Measurements from ENCODE around the gene PHACTR3. TPM values are rescaled to one million over a fixed set of nuclear protein-coding genes. Genes with fewer than 3 reads are reported as not detected.

The PHACTR3 gene
- total RNA-seq, 1 experiment from 2014 or later: 0.11 TPM

DNA sequence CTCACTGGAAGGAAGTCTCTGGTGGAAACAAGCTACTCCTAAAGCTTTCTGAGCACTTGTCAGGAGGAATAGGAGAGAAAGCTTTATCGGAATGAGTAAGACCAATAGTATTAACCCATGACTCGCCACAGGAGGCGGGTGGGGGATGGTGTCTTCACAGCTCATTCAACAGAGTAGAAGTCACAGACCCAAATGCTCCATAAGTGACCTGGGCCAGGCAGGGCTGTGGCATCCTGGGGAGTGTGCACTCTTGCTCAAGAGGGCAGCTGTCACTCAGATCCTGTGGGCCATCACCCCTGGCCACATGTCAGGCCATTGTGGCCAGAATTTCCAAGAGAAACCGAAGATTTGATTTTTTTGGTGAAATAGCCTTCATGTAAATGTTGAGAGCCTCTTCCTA lies 213.1 kb downstream of the PHACTR3 start:
- POLR2A ChIA-PET: no interaction called here

DNA sequence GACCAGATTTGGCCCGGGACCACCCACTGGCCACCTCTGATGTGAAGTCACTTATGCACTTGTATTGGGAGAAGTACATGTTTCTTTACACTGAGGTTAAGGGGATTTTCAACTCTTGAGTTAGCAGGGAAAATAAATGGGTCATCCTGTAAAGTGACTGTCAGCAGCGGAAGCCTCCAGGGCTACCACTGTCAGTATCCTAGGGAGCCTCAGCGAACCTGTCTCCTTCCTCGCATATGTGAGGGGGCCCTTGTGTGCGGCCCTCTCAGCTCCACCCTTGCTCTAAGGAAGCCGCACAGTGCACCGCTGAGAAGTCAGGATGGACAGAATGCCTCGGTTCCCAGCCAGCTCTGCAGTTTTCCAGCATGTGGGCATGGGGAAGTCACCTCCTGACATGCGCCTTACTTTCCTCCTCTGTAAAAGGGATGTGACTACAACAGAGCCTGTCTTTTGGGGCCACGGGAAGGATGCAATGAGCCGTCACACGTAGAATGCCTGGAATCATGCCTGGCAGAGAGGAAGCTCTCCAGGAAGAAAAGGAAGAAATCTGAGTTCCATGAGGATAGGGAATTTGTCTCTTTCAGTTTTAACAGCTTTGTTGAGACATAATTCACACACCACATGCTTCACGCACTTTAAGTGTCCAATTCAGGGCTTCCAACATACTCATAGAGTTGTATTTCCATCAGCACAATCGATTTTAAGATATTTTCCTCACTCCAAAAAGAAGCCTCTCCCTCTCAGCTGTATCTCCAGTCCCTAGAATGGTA lies 213.7 kb downstream of the PHACTR3 start:
- TF ChIP-seq, protein P1, sequence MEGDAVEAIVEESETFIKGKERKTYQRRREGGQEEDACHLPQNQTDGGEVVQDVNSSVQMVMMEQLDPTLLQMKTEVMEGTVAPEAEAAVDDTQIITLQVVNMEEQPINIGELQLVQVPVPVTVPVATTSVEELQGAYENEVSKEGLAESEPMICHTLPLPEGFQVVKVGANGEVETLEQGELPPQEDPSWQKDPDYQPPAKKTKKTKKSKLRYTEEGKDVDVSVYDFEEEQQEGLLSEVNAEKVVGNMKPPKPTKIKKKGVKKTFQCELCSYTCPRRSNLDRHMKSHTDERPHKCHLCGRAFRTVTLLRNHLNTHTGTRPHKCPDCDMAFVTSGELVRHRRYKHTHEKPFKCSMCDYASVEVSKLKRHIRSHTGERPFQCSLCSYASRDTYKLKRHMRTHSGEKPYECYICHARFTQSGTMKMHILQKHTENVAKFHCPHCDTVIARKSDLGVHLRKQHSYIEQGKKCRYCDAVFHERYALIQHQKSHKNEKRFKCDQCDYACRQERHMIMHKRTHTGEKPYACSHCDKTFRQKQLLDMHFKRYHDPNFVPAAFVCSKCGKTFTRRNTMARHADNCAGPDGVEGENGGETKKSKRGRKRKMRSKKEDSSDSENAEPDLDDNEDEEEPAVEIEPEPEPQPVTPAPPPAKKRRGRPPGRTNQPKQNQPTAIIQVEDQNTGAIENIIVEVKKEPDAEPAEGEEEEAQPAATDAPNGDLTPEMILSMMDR (IDR thresholded peaks at IDR 0.05; ENCODE audit: insufficient read depth in 1 of 2, low read depth in 1 of 2, low read length in 1 of 2, severe bottlenecking in 1 of 2, unreplicated experiment in 1 of 2): no peak
- ChIA-PET POLR2A (no interaction called here), CTCF (interaction anchor here (1.2 kb wide), 1 partner anchor 32 kb away, joined by 4 read pairs; no protein-coding TSS in a partner anchor)
- Mint-ChIP-seq H3K9me3 (ENCODE audit: unreplicated experiment) (no peaks in the 10 kb centered on the region), H3K27me3 (ENCODE audit: insufficient read depth, unreplicated experiment) (peaks cover 10% of the 10 kb centered on the region), H3K4me3 (ENCODE audit: unreplicated experiment) (no peak overlapping the region), H3K4me1 (ENCODE audit: low read depth, unreplicated experiment) (no peaks in the 10 kb centered on the region), H3K36me3 (ENCODE audit: insufficient read depth, unreplicated experiment) (no peaks in the 10 kb centered on the region), H3K27ac (ENCODE audit: unreplicated experiment) (no peak overlapping the region)
- Histone ChIP-seq H3K4me1 (no peaks in the 10 kb centered on the region), H3K4me3 (ENCODE audit: low read depth, low read length) (no peak overlapping the region), H3K9me3 (no peaks in the 10 kb centered on the region), H3K27me3 (replicated peaks; ENCODE audit: control insufficient read depth, insufficient read depth, low read length) (no peaks in the 10 kb centered on the region), H3K36me3 (ENCODE audit: control insufficient read depth, insufficient read depth, low read length) (no peaks in the 10 kb centered on the region)
- intact Hi-C loops (cut with micrococcal nuclease; ENCODE audit: unreplicated experiment): no loop called here
- DNase-seq: no peak
- BruUV-seq (replicated peaks): no TSS peak

More for the DNA sequence above, 213.1 kb downstream of the PHACTR3 start:
- TF ChIP-seq, protein P1 (IDR thresholded peaks at IDR 0.05; ENCODE audit: insufficient read depth in 1 of 2, low read depth in 1 of 2, low read length in 1 of 2, severe bottlenecking in 1 of 2, unreplicated experiment in 1 of 2): no peak
- DNase-seq: no peak
- H3K36me3 ChIP-seq (ENCODE audit: control insufficient read depth, insufficient read depth, low read length): no peaks in the 10 kb centered on the region
- Mint-ChIP-seq H3K27me3 (ENCODE audit: insufficient read depth, unreplicated experiment) (peaks cover 10% of the 10 kb centered on the region), H3K4me3 (ENCODE audit: unreplicated experiment) (no peak overlapping the region), H3K27ac (ENCODE audit: unreplicated experiment) (no peak overlapping the region), H3K9me3 (ENCODE audit: unreplicated experiment) (no peaks in the 10 kb centered on the region), H3K4me1 (ENCODE audit: low read depth, unreplicated experiment) (no peaks in the 10 kb centered on the region), H3K36me3 (ENCODE audit: insufficient read depth, unreplicated experiment) (no peaks in the 10 kb centered on the region)
- CTCF ChIA-PET: interaction anchor here (1.2 kb wide), 1 partner anchor 33 kb away, joined by 4 read pairs; no protein-coding TSS in a partner anchor
- H3K9me3 ChIP-seq: no peaks in the 10 kb centered on the region
- no peak overlapping the region for H3K4me3 ChIP-seq (ENCODE audit: low read depth, low read length)
- intact Hi-C loops (cut with micrococcal nuclease; ENCODE audit: unreplicated experiment): no loop called here
- H3K4me1 ChIP-seq: no peaks in the 10 kb centered on the region
- no TSS peak for BruUV-seq (replicated peaks)
- no peaks in the 10 kb centered on the region for H3K27me3 ChIP-seq (replicated peaks; ENCODE audit: control insufficient read depth, insufficient read depth, low read length)

DNA sequence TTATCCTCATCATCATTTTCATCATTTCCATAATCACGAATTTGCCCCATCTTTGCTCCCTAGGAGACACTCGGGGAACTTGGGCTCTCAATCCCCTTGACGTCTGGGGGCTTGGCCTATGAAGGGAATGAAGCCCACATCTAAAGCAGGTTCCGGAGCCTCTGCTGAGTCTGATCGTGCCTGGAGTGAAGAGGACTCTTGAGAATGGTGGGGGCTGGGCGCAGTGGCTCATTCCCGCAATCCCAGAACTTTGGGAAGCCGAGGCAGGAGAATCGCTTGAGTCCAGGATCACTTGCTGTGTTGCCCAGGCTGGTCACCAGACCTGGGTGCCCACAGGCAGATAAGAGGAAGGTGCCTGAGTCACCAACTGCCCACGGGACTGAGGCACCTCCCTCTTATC lies 214.6 kb downstream of the PHACTR3 start:
- Mint-ChIP-seq H3K4me1 (ENCODE audit: low read depth, unreplicated experiment) (no peaks in the 10 kb centered on the region), H3K9me3 (ENCODE audit: unreplicated experiment) (no peaks in the 10 kb centered on the region), H3K27me3 (ENCODE audit: insufficient read depth, unreplicated experiment) (peaks cover 10% of the 10 kb centered on the region), H3K36me3 (ENCODE audit: insufficient read depth, unreplicated experiment) (no peaks in the 10 kb centered on the region), H3K4me3 (ENCODE audit: unreplicated experiment) (no peak overlapping the region), H3K27ac (ENCODE audit: unreplicated experiment) (no peak overlapping the region)
- Histone ChIP-seq H3K36me3 (ENCODE audit: control insufficient read depth, insufficient read depth, low read length) (no peaks in the 10 kb centered on the region), H3K27me3 (replicated peaks; ENCODE audit: control insufficient read depth, insufficient read depth, low read length) (no peaks in the 10 kb centered on the region), H3K4me1 (no peaks in the 10 kb centered on the region), H3K9me3 (no peaks in the 10 kb centered on the region), H3K4me3 (ENCODE audit: low read depth, low read length) (no peak overlapping the region)
- TF ChIP-seq, protein P1 (IDR thresholded peaks at IDR 0.05; ENCODE audit: insufficient read depth in 1 of 2, low read depth in 1 of 2, low read length in 1 of 2, severe bottlenecking in 1 of 2, unreplicated experiment in 1 of 2): no peak
- intact Hi-C loops (cut with micrococcal nuclease; ENCODE audit: unreplicated experiment): no loop called here
- peak in 1 of 2 experiments; percentile 37 for DNase-seq
- ChIA-PET POLR2A (no interaction called here), CTCF (no interaction called here)
- BruUV-seq (replicated peaks): no TSS peak
